ENCODE measurements around the gene ARID1A.

- no peak for TF ChIP-seq CTCF (optimal IDR thresholded peaks at IDR 0.05 in 1 of 3, IDR thresholded peaks at IDR 0.05 in 1 of 3, conservative IDR thresholded peaks at IDR 0.05 in 1 of 3; ENCODE audit: extremely low read depth in 1 of 3, insufficient read depth in 2 of 3, low read length in 3 of 3)
- no peak for TF ChIP-seq EZH2 (IDR thresholded peaks at IDR 0.05; ENCODE audit: low read length)
Observed at GRCh38 chr1:26827106-26827604, 131.3 kb downstream of the ARID1A start.

Measured in keratinocyte (primary cell).